HG02840 (cell line): Measurements from ENCODE around the gene HMGCS1.
A peak's percentile ranks its signal among the peaks of the same experiment; 100 is the strongest.
"Not testable (repeated sequence)": the region's sequence is repeated elsewhere in the genome, so short reads cannot be mapped to it uniquely, and the experiment has no call there.

Experiments
- ATAC-seq: cut with Tn5 transposase; IDR thresholded peaks from one replicate; pipeline ENCODE4 v1.9.1; 2021; ENCODE audit warnings: mild to moderate bottlenecking, moderate library complexity, moderate number of reproducible peaks; ENCODE audit not compliant: unreplicated experiment, low FRiP score

The HMGCS1 gene

GRCh38 chr5:43279548-43280274 lies 33.5 kb downstream of the HMGCS1 start:
- ATAC-seq, result no peak

GRCh38 chr5:43275391-43275790 lies 37.8 kb downstream of the HMGCS1 start:
- no peak for ATAC-seq

DNA sequence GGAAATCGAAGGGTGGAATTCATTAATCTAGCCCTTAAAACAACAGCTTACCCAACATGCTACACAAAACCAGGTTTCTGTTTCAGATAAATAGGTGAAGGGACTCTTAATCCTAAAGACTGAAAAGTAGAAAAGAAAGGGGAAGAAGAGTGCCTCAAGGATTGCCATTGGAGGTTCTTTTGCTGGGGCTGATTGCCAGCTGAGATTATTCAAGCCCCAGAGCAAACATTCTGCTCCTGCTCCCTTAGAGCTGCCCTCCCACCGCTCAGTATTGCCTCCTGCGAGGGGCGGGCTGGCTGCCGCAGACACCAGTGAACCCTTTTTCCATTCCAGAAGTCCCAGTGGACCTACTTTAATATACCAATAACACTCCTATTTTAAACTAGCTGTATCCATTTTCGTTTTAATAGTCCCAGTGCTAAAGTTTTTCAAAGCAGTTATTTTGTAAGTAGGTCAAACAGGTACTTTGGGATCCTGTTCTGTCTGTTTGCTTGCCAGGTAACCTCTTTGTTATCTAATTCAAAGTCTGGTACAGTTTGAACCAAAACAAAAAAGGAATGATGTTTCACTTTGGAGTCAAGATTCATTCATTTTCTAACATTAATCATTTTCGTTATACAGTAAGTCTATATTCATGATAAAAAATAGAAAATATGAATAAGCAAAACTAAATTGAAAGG lies 38.6 kb downstream of the HMGCS1 start:
- ATAC-seq, result no peak

GRCh38 chr5:43273552-43273951 lies 39.7 kb downstream of the HMGCS1 start:
- ATAC-seq, result no peak

DNA sequence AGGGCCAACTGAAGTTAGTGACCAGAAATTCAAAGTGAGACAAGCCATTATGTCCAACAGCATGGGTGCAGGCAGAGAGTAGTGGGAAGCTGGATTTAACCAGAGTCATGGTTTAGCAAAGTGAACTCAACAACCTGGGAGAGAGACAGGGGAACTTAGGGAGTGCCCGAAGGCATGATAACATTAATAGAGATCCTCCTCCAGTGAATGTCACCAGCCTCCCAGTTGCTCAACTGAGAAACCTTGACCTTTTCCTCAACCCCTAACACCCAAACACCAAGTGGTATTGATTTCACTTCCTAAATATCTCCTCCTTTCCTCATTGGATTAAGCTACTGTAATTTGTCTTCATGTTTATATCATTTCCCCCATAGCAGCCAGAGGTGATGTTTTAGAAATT lies 42.6 kb downstream of the HMGCS1 start:
- ATAC-seq, result no peak

DNA sequence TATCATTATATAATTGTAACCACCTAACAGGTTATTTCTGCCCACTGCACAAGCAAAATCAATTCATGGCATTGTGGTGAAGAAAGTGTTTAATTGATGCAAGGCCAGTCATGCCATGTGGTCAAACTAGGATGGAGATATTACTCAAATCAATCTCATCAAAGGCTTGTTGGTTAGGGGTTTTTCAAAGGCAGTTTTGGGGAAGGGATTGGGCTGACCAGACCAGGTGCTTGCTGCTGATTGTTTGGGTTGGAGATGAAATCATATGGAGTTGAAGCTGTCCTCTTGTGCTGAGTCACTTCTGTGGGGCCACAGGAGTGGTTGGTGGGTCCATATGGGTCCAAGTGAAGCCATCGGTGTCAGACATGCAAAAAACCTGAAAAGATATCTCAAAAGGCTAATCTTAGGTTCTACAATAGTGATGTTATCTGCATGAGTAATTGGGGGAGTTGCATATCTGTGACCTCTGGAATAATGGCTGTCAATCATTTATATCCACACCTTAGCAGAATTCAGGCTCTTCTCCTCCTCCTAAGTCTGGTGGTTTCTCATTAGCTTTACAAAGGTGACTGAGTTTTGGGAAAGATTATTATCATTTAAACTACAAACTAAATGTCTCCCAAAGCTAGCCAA lies 44.9 kb downstream of the HMGCS1 start:
- peak; percentile 74 for ATAC-seq

DNA sequence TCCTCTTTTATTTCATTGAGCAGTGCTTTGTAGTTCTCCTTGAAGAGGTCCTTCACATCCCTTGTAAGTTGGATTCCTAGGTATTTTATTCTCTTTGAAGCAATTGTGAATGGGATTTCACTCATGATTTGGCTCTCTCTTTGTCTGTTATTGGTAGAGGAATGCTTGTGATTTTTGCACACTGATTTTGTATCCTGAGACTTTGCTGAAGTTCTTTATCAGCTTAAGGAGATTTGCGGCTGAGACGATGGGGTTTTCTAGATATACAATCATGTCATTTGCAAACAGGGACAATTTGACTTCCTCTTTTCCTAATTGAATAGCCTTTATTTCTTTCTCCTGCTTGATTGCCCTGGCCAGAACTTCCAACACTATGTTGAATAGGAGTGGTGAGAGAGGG lies 50.9 kb downstream of the HMGCS1 start:
- ATAC-seq, result not testable (repeated sequence)

- no peak for ATAC-seq
Measured at GRCh38 chr5:43258116-43258515, 55.1 kb downstream of the HMGCS1 start.

DNA sequence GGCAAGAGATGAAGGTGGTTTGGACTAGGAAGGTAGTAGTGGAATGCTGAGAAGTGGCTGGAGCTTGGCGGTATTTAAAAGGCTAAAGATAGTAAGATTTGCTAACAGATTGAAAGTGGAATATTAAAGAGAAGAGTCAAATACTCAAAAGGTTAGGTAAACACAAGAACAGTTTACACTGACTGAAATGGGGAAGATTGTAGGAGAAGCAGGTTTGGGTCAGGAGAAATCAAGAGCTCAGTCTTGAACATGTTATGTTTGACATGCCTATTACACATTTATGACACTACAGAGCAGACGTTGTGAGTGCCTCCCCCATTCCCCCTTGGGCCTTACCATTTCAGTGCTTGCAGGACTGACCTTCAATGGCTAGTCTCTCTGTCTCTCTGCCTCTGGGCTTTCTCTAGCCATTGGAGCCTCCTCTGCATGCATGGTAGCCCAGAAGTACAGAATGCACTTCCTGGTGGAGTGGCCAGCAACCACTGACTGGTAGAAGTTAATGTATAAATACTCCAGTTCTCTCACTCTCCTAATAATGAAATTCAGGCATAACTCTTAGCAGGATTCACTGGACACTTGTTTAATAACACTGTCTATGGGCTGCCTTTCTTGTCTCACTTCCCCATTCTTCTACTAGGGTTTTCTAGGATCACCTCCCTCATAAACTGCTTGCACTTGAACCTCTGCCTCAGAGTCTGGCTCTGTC lies 56.8 kb downstream of the HMGCS1 start:
- ATAC-seq, result no peak

GRCh38 chr5:43255704-43256103 lies 57.5 kb downstream of the HMGCS1 start:
- no peak for ATAC-seq

DNA sequence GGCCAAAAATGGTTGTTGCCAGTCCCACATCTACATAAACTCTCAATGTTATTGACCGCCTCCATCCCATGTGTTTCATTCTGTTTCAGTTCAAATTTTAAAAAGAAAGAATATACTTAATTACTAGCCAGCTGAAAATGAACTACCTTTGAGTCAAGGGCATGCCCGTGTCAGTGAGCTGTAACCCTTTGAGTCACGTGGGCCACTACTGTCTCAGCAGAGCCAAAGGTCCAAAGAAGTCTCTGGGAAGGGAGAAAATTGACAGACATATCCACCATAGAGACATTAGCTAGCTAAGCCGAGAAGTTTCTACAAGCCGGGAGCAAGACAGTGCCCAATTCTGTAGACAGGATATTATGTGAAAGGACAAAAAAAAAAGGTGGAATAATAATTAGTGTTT lies 61.5 kb downstream of the HMGCS1 start:
- no peak for ATAC-seq

DNA sequence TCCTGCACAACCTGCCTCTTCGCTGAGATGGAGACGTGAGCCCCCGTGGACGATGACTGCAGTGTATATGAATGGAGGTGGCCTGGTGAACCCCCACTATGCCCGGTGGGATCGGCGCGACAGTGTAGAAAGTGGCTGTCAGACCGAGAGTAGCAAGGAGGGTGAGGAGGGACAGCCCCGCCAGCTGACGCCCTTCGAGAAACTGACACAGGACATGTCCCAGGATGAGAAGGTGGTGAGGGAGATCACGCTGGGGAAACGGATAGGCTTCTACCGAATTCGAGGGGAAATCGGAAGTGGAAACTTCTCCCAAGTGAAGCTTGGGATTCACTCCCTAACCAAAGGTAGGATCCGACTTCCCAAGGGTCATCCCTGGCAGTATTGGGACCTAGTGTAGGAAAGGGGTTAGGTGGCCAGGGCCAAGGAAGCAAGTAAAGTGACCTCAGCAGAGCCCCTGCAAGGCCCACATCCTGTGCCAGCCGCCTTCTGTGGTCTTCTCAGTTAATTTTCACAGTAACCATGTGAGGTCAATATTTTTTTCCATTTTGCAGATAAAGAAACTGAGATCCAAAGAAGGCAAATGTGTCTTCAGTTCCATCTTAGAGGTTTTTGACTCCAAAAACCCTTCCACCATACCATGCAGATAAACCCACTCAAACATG lies 67.4 kb downstream of the HMGCS1 start:
- ATAC-seq, result no peak

- no peak for ATAC-seq
Measured at GRCh38 chr5:43244823-43245565, 68.2 kb downstream of the HMGCS1 start.

GRCh38 chr5:43243270-43243669 lies 69.9 kb downstream of the HMGCS1 start:
- ATAC-seq, result no peak

- ATAC-seq, result no peak
Measured at GRCh38 chr5:43242196-43242595, 71.0 kb downstream of the HMGCS1 start.
